Measurements from ENCODE around the gene SLC25A26. TPM values are rescaled to one million over a fixed set of nuclear protein-coding genes. Genes with fewer than 3 reads are reported as not detected.
A peak's percentile ranks its signal among the peaks of the same experiment; 100 is the strongest.

The SLC25A26 gene
- total and polyA plus RNA-seq, 2 of the 13 experiments (the other 11 are each of a cell fraction or from before 2014, with no cell fraction given), result 23.1 to 32.7 TPM

- Histone ChIP-seq H3K4me1 (ENCODE audit: insufficient read depth, low read length) (peaks cover 14% of the 10 kb centered on the region), H3K27me3 (ENCODE audit: control insufficient read depth in 1 of 2, insufficient read depth in 2 of 2, low read length in 2 of 2) (no peaks in the 10 kb centered on the region), H3K4me2 (ENCODE audit: low read depth, low read length) (peak overlapping the region; percentile 72), H3K36me3 (replicated peaks in 1 of 2; ENCODE audit: control insufficient read depth in 1 of 2, insufficient read depth in 2 of 2, low read length in 2 of 2) (0 out of 5 replicates have a peak, but pooled peaks cover 0 to 2% of the 10 kb centered on the region in 2 experiments), H3K79me2 (ENCODE audit: insufficient read depth, low read length) (peaks cover 14% of the 10 kb centered on the region), H2AFZ (ENCODE audit: low read length) (peak overlapping the region; percentile 94), H3K9me3 (ENCODE audit: low read length) (no peaks in the 10 kb centered on the region), H3K9ac (ENCODE audit: insufficient read depth, low read depth, low read length) (peak overlapping the region; percentile 70), H3K4me3 (replicated peaks in 1 of 3; ENCODE audit: insufficient read depth in 1 of 3, low read depth in 2 of 3, low read length in 3 of 3) (peak overlapping the region; percentile 78 to 93 (median 84); a peak in 5 of 6 replicates), H3K27ac (ENCODE audit: extremely low read length, insufficient read depth, low read length) (no peak overlapping the region), H4K20me1 (ENCODE audit: insufficient read depth, low read length) (no peaks in the 10 kb centered on the region)
- DNase-seq (ENCODE audit: low spot score) (no peak), ATAC-seq (no peak), FAIRE-seq (no peak)
- in situ Hi-C loops (cut with HindIII; ENCODE audit: extremely low pct_ligation_motif_present, low pct_unique_long_range_greater_than_20kb) (no loop called here), intact Hi-C loops (cut with micrococcal nuclease; ENCODE audit: unreplicated experiment) (no loop called here)
- POLR2A ChIA-PET, result interaction anchor here (0.5 to 1.3 kb wide), 6 partner anchors 8 to 267 kb away, joined by 3 to 5 read pairs (median 3); no protein-coding TSS in a partner anchor
- TF ChIP-seq NONO (IDR thresholded peaks at IDR 0.05) (no peak), NONO (CRISPR knock-in tag; conservative IDR thresholded peaks at IDR 0.05) (no peak), MTA3 (CRISPR knock-in tag; IDR thresholded peaks at IDR 0.05) (no peak), E2F5 (CRISPR knock-in tag; conservative IDR thresholded peaks at IDR 0.05) (no peak), ZFP82 (CRISPR knock-in tag; IDR thresholded peaks at IDR 0.05; ENCODE audit: borderline replicate concordance) (no peak), ZNF589 (CRISPR knock-in tag; conservative IDR thresholded peaks at IDR 0.05) (no peak), PRPF4 (IDR thresholded peaks at IDR 0.05; ENCODE audit: low read depth, low read length, poor library complexity, severe bottlenecking) (no peak), ZNF678 (CRISPR knock-in tag; IDR thresholded peaks at IDR 0.05) (no peak)
- CTCF ChIA-PET (ENCODE audit: low intra/inter-chr PET ratio, low total read pairs), result no interaction called here
- WGBS (ENCODE audit: low lambda C conversion rate), result 11% methylated on average over 5 of the region's 5 CpGs
- no TSS peak for BruUV-seq (replicated peaks)
Measured at GRCh38 chr3:66220066-66220465, 735 bp upstream of the SLC25A26 start.

DNA sequence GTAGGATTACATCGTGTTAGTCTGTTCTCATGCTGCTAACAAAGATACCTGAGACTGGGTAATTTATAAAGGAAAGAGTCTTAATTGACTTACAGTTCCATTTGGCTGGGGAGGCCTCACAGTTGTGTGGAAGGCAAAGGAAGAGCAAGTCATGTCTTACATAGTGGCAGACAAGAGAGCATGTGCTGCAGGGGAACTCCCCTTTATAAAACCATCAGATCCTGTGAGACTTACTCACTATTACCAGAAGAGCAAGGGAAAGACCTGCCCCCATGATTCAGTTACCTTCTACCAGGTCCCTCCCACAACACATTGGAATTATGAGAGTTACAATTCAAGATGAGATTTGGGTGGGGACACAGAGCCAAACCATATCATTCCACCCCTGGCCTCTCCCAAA lies 3.4 kb downstream of the SLC25A26 start:
- ATAC-seq (no peak), FAIRE-seq (no peak), DNase-seq (ENCODE audit: low spot score) (no peak)
- peaks cover 31% of the 10 kb centered on the region for H3K79me2 ChIP-seq (ENCODE audit: insufficient read depth, low read length)
- CTCF ChIA-PET (ENCODE audit: low intra/inter-chr PET ratio, low total read pairs), result no interaction called here
- BruUV-seq (replicated peaks), result no TSS peak
- H3K36me3 ChIP-seq (replicated peaks in 1 of 2; ENCODE audit: control insufficient read depth in 1 of 2, insufficient read depth in 2 of 2, low read length in 2 of 2), result 0 out of 5 replicates have a peak, but pooled peaks cover 0 to 2% of the 10 kb centered on the region in 2 experiments
- no peak overlapping the region for H3K4me2 ChIP-seq (ENCODE audit: low read depth, low read length)
- no peaks in the 10 kb centered on the region for H4K20me1 ChIP-seq (ENCODE audit: insufficient read depth, low read length)
- no peaks in the 10 kb centered on the region for H3K27me3 ChIP-seq (ENCODE audit: control insufficient read depth in 1 of 2, insufficient read depth in 2 of 2, low read length in 2 of 2)
- no peak overlapping the region for H2AFZ ChIP-seq (ENCODE audit: low read length)
- POLR2A ChIA-PET, result no interaction called here
- H3K9me3 ChIP-seq (ENCODE audit: low read length), result no peaks in the 10 kb centered on the region
- in situ Hi-C loops (cut with HindIII; ENCODE audit: extremely low pct_ligation_motif_present, low pct_unique_long_range_greater_than_20kb), result no loop called here
- WGBS (ENCODE audit: low lambda C conversion rate), result 92% methylated on average over 1 of the region's 1 CpG
- no peak overlapping the region for H3K9ac ChIP-seq (ENCODE audit: insufficient read depth, low read depth, low read length)
- H3K27ac ChIP-seq (ENCODE audit: extremely low read length, insufficient read depth, low read length), result no peak overlapping the region
- peaks cover 14% of the 10 kb centered on the region for H3K4me1 ChIP-seq (ENCODE audit: insufficient read depth, low read length)
- intact Hi-C loops (cut with micrococcal nuclease; ENCODE audit: unreplicated experiment), result no loop called here
- no peak overlapping the region for H3K4me3 ChIP-seq (replicated peaks in 1 of 3; ENCODE audit: insufficient read depth in 1 of 3, low read depth in 2 of 3, low read length in 3 of 3)
- no peak for TF ChIP-seq ZNF569 (CRISPR knock-in tag; IDR thresholded peaks at IDR 0.05; ENCODE audit: borderline replicate concordance)
- no peak for TF ChIP-seq CENPBD1 (CRISPR knock-in tag; IDR thresholded peaks at IDR 0.05; ENCODE audit: borderline replicate concordance, low read depth)
- no peak for TF ChIP-seq KDM2A (CRISPR knock-in tag; IDR thresholded peaks at IDR 0.05; ENCODE audit: borderline replicate concordance, low read depth)
- no peak for TF ChIP-seq ZNF761 (CRISPR knock-in tag; conservative IDR thresholded peaks at IDR 0.05)
- TF ChIP-seq ZNF557 (CRISPR knock-in tag; IDR thresholded peaks at IDR 0.05), result no peak
- no peak for TF ChIP-seq ZNF234 (CRISPR knock-in tag; conservative IDR thresholded peaks at IDR 0.05)
- TF ChIP-seq FOXK2 (IDR thresholded peaks at IDR 0.05), result no peak
- TF ChIP-seq NFIB (CRISPR knock-in tag; IDR thresholded peaks at IDR 0.05; ENCODE audit: borderline replicate concordance), result no peak
- TF ChIP-seq, protein P1, sequence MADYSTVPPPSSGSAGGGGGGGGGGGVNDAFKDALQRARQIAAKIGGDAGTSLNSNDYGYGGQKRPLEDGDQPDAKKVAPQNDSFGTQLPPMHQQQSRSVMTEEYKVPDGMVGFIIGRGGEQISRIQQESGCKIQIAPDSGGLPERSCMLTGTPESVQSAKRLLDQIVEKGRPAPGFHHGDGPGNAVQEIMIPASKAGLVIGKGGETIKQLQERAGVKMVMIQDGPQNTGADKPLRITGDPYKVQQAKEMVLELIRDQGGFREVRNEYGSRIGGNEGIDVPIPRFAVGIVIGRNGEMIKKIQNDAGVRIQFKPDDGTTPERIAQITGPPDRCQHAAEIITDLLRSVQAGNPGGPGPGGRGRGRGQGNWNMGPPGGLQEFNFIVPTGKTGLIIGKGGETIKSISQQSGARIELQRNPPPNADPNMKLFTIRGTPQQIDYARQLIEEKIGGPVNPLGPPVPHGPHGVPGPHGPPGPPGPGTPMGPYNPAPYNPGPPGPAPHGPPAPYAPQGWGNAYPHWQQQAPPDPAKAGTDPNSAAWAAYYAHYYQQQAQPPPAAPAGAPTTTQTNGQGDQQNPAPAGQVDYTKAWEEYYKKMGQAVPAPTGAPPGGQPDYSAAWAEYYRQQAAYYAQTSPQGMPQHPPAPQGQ (CRISPR knock-in tag; IDR thresholded peaks at IDR 0.05; ENCODE audit: borderline replicate concordance), result no peak
- no peak for TF ChIP-seq RCOR2 (CRISPR knock-in tag; IDR thresholded peaks at IDR 0.05)
